Omental fat pad (tissue), 4 donors: ENCODE measurements around the gene CYP27A1. TPM values are rescaled to one million over a fixed set of nuclear protein-coding genes. Genes with fewer than 3 reads are reported as not detected.
"Not testable (repeated sequence)": the region's sequence is repeated elsewhere in the genome, so short reads cannot be mapped to it uniquely, and the experiment has no call there.

ENCODE experiments used
- ATAC-seq: fragments of 150-250 bp; one replicate; pipeline ENCODE4 v1.9.1; 2016; ENCODE audit warnings: mild to moderate bottlenecking, moderate library complexity; ENCODE audit not compliant: low FRiP score
- DNase-seq: peaks from one replicate; pipeline ENCODE4 v3.0.0-alpha.2; 2019; ENCODE audit warnings: low spot score
- total RNA-seq, 4 donors: library from RNA; depleted of rRNA; stranded (reverse); fragments of >200 nt; gene quantifications; one replicate each; pipeline ENCODE4 v1.1.0, GENCODE V29; 2016
- TF ChIP-seq, protein P1 (sequence below), 3 donors: fragments of 450-650 bp; IDR thresholded peaks; one replicate each; pipeline ENCODE4 v1.5.1; 2016 to 2017; ENCODE audit warnings: antibody characterized with exemption in 3 of 3, mild to moderate bottlenecking in 3 of 3, moderate library complexity in 2 of 3

Gene CYP27A1
- total RNA-seq, 4 donors from 2014 or later = 22.6 to 89.0 (median 35.9) TPM

DNA sequence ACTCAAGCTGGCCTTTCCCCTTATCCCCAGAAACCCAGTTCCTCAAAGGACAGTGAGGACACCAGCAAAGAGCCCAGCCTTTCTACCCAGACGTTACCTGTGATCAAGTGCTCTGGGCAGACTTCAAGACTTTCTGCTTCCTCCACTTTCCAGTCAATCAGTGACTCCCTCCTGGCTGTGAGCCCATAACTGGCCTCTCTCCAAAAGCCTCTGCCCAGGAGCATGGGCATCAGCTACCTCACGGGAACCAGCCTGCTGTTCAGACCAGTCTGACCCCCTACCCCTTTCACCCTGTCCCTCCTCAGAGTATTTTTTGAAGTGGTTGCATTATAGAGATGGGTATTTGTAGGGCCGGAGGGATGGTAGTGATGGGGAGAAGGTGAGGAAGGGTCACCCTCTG lies 27.7 kb upstream of the CYP27A1 start:
- ATAC-seq (no peak), DNase-seq (no peak)
- TF ChIP-seq, protein P1, sequence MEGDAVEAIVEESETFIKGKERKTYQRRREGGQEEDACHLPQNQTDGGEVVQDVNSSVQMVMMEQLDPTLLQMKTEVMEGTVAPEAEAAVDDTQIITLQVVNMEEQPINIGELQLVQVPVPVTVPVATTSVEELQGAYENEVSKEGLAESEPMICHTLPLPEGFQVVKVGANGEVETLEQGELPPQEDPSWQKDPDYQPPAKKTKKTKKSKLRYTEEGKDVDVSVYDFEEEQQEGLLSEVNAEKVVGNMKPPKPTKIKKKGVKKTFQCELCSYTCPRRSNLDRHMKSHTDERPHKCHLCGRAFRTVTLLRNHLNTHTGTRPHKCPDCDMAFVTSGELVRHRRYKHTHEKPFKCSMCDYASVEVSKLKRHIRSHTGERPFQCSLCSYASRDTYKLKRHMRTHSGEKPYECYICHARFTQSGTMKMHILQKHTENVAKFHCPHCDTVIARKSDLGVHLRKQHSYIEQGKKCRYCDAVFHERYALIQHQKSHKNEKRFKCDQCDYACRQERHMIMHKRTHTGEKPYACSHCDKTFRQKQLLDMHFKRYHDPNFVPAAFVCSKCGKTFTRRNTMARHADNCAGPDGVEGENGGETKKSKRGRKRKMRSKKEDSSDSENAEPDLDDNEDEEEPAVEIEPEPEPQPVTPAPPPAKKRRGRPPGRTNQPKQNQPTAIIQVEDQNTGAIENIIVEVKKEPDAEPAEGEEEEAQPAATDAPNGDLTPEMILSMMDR (IDR thresholded peaks at IDR 0.05) = no peak

DNA sequence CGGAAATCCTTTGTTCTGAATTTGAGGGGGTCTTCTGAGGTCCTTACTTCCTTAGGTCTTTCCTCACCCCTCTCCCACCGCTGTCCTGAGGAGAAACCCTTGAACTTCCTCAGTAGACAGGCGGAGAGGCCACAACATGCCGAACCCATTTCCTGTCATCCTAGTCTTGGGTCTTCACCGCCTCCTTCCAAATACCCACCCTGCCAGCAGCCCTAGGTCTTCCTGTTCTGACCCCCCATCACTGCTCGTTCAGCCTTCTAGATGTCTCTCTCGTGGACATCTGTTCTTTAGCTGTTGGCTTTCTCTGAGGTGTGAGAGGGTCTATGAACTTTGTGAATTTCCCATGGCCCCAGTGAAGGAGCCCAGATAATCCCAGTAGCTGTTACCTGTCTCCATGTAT lies 27.2 kb upstream of the CYP27A1 start:
- TF ChIP-seq, protein P1 (IDR thresholded peaks at IDR 0.05) = no peak
- DNase-seq = no peak
- no peak for ATAC-seq

DNA sequence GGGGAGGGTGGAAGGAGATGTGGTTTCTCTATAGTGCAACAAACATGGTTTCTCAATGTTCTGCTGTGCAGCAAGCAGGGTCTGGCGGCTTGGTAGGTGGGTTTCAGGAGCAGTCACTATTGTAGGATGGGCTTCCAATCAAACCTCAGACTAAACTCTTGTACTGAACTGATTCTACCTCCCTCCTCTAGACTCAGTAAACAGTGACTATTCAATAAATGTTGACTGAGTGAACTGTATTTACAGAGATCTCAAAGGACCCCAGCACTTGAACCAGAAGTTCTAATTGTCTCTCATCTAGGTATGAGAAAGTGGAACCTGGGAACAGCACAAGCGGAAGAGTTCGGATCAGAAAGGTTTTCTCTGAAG lies 26.8 kb upstream of the CYP27A1 start:
- ATAC-seq (no peak), DNase-seq (no peak)

DNA sequence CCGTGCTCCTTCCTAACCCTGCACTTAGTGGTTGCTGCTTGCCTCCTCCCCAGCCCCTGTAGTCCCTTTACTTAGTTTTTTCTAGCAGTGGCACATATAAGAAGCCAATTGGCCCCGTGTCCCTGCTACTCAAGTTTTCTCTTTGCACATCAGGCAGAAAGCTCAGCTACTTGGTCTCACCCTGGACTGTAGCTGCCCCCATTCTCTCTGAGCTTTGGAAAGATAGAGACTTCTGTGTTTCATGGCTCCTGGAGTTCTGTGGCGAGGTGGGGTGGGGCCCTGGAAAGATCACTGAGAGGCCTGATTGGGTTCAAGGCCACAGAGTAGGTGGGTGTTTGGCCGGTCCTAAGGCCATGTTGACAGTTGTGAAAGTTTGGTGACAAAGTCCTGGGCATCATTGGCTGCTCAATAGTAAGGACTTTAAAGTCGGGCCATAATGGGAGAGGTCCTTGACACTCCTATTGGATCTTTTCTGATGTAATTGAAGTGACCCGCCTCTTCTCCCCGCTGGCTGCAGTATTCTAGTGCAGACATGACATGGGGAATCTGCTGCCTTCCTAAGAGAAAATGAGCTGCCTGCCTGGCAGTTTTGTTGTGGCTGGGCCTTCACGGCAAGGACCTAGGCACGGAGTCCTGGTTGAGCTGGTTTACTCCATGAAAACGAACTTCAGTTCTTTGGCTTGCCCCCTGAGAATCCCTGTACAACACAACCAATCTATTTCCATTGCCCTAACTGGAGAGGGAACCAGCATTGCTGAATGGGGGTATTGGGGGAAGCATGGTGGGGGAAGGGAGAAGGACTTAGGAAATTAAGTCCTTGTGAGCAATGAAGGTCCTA lies 26.2 kb upstream of the CYP27A1 start:
- TF ChIP-seq, protein P1 (IDR thresholded peaks at IDR 0.05) = no peak
- no peak for ATAC-seq
- DNase-seq = no peak

More for the DNA sequence above, 26.8 kb upstream of the CYP27A1 start:
- TF ChIP-seq, protein P1 (IDR thresholded peaks at IDR 0.05) = no peak

DNA sequence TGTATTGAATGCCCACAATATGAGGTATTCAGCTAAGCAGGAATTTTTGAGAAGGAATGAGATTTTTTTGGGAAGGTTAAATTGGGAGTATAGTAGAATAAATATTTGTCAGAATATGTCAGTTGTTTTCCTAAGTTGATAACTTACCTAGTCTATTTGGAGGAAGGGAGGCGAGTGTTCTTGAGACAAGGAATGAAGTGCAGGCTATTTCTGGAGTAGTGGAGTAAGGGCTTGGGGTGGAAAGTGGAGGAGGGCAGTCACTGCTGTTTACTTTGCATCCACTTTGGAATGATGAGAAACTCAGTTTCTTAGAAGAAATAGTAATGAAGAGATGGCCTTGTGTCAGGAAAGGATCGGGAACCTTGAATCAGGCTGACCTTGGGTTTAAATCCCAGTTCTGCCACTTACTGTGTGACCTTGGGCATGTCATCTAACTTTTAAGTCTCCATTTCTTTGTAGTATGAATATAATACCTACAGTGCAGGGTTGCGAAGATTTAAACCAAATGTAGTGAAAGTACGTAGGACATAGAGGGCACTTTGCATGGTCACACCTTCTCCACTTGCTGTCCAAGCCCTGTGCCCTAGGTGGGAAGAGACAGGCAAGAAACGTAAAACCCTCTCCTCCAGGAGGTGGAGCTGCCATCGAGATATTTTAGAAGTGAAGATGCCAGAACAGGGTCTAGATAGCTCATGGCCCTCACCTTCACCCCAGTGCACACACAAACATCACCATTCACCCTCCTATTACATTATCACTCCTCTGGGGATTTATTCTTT lies 25.2 kb upstream of the CYP27A1 start:
- ATAC-seq = no peak
- no peak for DNase-seq
- TF ChIP-seq, protein P1 (IDR thresholded peaks at IDR 0.05) = no peak

DNA sequence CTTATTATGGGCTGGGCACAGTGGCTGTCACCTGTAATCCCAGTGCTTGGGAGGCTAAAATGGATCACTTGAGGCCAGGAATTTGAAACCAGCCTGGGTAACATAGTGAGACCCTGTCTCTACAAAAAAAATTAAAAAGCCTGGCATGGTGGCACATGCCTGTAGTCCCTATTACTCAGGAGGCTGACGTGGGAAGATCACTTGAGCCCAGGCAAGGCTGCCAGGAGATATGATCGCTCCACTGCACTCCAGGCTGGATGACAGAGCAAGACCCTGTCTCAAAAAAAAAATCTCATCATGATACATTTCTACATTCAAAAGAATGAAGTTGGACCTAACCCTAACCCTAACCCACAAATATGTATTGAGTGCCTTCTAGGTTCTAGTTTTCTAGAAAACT lies 20.2 kb upstream of the CYP27A1 start:
- no peak for DNase-seq
- TF ChIP-seq, protein P1 (IDR thresholded peaks at IDR 0.05) = no peak
- ATAC-seq = no peak

DNA sequence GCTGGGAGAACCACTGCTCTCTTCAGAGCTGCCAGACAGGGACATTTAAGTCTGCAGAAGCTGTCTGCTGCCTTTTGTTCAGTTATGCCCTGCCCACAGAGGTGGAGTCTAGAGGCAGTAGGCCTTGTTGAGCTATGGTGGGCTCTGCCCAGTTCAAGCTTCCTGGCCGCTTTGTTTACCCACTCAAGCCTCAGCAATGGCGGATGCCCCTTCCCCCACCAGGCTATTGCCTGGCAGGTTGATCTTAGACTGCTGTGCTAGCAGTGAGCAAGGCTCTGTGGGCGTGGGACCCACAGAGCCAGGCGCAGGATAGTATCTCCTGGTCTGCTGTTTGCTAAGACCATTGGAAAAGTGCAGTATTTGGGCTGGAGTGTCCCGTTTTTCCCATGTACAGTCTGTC lies 9.2 kb upstream of the CYP27A1 start:
- not testable (repeated sequence) for ATAC-seq

More for the DNA sequence above, 9.2 kb upstream of the CYP27A1 start:
- DNase-seq = not testable (repeated sequence)
